Endothelial cell (in vitro differentiated cells): ENCODE measurements around the gene RAD9A. TPM values are rescaled to one million over a fixed set of nuclear protein-coding genes. Genes with fewer than 3 reads are reported as not detected.

Source experiments
- DNase-seq: peaks from one replicate; pipeline ENCODE4 v3.0.0; 2021; ENCODE audit warnings: low spot score
- H3K27ac Mint-ChIP-seq: one replicate; pipeline ENCODE4 v1.8.0; 2021; ENCODE audit warnings: mixed read lengths, inconsistent platforms; ENCODE audit not compliant: unreplicated experiment
- H3K27me3 Mint-ChIP-seq: one replicate; pipeline ENCODE4 v1.8.0; 2021; ENCODE audit warnings: mild to moderate bottlenecking, moderate library complexity, mixed read lengths, inconsistent platforms; ENCODE audit not compliant: unreplicated experiment
- H3K36me3 Mint-ChIP-seq: one replicate; pipeline ENCODE4 v1.8.0; 2021; ENCODE audit warnings: mild to moderate bottlenecking, low read depth, mixed read lengths, inconsistent platforms; ENCODE audit not compliant: unreplicated experiment
- H3K4me1 Mint-ChIP-seq: one replicate; pipeline ENCODE4 v1.8.0; 2021; ENCODE audit warnings: mild to moderate bottlenecking, mixed read lengths, inconsistent platforms; ENCODE audit not compliant: unreplicated experiment
- H3K4me3 Mint-ChIP-seq: one replicate; pipeline ENCODE4 v1.8.0; 2021; ENCODE audit warnings: mild to moderate bottlenecking, mixed read lengths, inconsistent platforms; ENCODE audit not compliant: unreplicated experiment
- H3K9me3 Mint-ChIP-seq: one replicate; pipeline ENCODE4 v1.8.0; 2021; ENCODE audit warnings: mixed read lengths, inconsistent platforms; ENCODE audit not compliant: unreplicated experiment
- total RNA-seq: library from RNA; stranded (reverse); fragmentation: NEBNext Ultra II Directional; extraction: Animal tissue kit (Norgen Biotek cat#: 25700); gene quantifications from one replicate; pipeline ENCODE4 v1.2.1, GENCODE V29; 2021; ENCODE audit not compliant: unreplicated experiment
- TF ChIP-seq, protein P1 (sequence below): fragments of 200-600 bp; sonication (generic); IDR thresholded peaks from one replicate; pipeline ENCODE4 v1.5.0; 2021; ENCODE audit warnings: antibody characterized with exemption; ENCODE audit not compliant: unreplicated experiment

The RAD9A gene
- total RNA-seq, 1 donor from 2014 or later, result 18.4 TPM

GRCh38 chr11:67415501-67416304 lies 23.9 kb downstream of the RAD9A start, which contains the start of gene CARNS1:
CARNS1 (plus strand) TSS chr11:67415678; CDS start chr11:67416200, 522 bp downstream.
- Mint-ChIP-seq H3K4me1 (peaks cover 3% of the 10 kb centered on the region), H3K4me3 (peak within 1 kb of the TSS; percentile 25), H3K27me3 (peaks cover 14% of the 10 kb centered on the region), H3K36me3 (no peaks in the 10 kb centered on the region), H3K27ac (no peak within 1 kb of the TSS), H3K9me3 (no peaks in the 10 kb centered on the region)
- TF ChIP-seq, protein P1, sequence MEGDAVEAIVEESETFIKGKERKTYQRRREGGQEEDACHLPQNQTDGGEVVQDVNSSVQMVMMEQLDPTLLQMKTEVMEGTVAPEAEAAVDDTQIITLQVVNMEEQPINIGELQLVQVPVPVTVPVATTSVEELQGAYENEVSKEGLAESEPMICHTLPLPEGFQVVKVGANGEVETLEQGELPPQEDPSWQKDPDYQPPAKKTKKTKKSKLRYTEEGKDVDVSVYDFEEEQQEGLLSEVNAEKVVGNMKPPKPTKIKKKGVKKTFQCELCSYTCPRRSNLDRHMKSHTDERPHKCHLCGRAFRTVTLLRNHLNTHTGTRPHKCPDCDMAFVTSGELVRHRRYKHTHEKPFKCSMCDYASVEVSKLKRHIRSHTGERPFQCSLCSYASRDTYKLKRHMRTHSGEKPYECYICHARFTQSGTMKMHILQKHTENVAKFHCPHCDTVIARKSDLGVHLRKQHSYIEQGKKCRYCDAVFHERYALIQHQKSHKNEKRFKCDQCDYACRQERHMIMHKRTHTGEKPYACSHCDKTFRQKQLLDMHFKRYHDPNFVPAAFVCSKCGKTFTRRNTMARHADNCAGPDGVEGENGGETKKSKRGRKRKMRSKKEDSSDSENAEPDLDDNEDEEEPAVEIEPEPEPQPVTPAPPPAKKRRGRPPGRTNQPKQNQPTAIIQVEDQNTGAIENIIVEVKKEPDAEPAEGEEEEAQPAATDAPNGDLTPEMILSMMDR, result no peak
- no peak for DNase-seq

GRCh38 chr11:67416416-67417335 lies 24.9 kb downstream of the RAD9A start:
- Mint-ChIP-seq H3K4me3 (peak overlapping the region; percentile 25), H3K9me3 (no peaks in the 10 kb centered on the region), H3K27me3 (peaks cover 14% of the 10 kb centered on the region), H3K4me1 (peaks cover 3% of the 10 kb centered on the region), H3K36me3 (no peaks in the 10 kb centered on the region), H3K27ac (no peak overlapping the region)
- DNase-seq, result no peak
- TF ChIP-seq, protein P1, result no peak

GRCh38 chr11:67417425-67417824 lies 25.6 kb downstream of the RAD9A start:
- H3K9me3 Mint-ChIP-seq, result no peaks in the 10 kb centered on the region
- H3K36me3 Mint-ChIP-seq, result no peaks in the 10 kb centered on the region
- no peak overlapping the region for H3K27ac Mint-ChIP-seq
- peaks cover 14% of the 10 kb centered on the region for H3K27me3 Mint-ChIP-seq
- H3K4me1 Mint-ChIP-seq, result peaks cover 3% of the 10 kb centered on the region
- DNase-seq, result no peak
- TF ChIP-seq, protein P1, result no peak
- H3K4me3 Mint-ChIP-seq, result no peak overlapping the region

DNA sequence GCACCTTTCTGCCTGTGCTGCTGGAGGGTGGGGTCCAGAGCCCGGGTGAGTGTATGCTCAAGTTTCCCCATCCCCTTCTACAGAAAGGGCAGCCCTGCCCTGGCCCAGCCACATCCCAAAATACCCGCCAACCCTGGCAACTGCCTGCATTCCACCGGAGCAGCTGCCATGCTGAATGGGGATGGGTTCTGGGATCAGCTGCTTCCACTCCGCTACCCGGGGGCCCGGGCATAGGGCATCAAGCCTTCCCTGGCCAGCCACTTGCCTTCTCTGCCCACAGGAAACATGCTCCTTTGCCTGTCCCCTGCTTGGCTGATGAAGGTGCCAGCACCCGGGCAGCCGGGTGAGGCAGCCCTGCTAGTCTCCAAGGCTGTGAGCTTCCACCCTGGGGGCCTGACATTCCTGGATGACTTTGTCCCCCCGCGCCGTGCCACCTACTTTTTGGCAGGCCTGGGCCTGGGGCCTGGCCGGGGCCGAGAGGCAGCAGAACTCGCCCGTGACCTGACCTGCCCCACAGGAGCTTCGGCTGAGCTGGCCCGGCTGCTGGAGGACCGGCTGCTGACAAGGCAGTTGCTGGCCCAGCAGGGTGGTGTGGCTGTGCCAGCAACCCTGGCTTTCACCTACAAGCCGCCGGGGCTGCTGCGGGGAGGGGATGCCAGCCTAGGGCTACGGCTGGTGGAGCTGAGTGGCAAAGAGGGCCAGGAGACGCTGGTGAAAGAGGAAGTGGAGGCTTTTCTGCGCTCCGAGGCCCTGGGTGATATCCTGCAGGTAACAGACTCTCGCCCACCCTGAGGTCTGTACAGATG lies 26.9 kb downstream of the RAD9A start:
- Mint-ChIP-seq H3K4me3 (no peak overlapping the region), H3K9me3 (no peaks in the 10 kb centered on the region), H3K4me1 (peaks cover 3% of the 10 kb centered on the region), H3K27me3 (peaks cover 17% of the 10 kb centered on the region), H3K36me3 (no peaks in the 10 kb centered on the region), H3K27ac (no peak overlapping the region)
- TF ChIP-seq, protein P1, result no peak
- DNase-seq, result no peak
